Esophagus muscularis mucosa (tissue), 4 donors: ENCODE data around the gene BNC2. TPM values are rescaled to one million over a fixed set of nuclear protein-coding genes. Genes with fewer than 3 reads are reported as not detected.

Source experiments
- DNase-seq: peaks from one replicate; pipeline ENCODE4 v3.0.0-alpha.2; 2017; ENCODE audit errors: extremely low spot score
- H3K27ac ChIP-seq, 4 donors: fragments of 200-600 bp; sonication (generic); replicated peaks in 1 of 4; 1 replicate in 3 of 4; 2 replicates in 1 of 4; pipeline ENCODE4 v1.5.1; 2016 to 2019; ENCODE audit warnings: mild to moderate bottlenecking in 1 of 4
- H3K27me3 ChIP-seq, 4 donors: fragments of 200-600 bp; sonication (generic); one replicate each; pipeline versions ENCODE4 v1.5.1 to v1.6.0; 2016 to 2019
- H3K36me3 ChIP-seq, 4 donors: fragments of 200-600 bp; sonication (generic); one replicate each; pipeline ENCODE4 v1.5.1; 2016 to 2019
- H3K4me1 ChIP-seq, 4 donors: fragments of 200-600 bp; sonication (generic); one replicate each; pipeline ENCODE4 v1.5.1; 2016 to 2019
- H3K4me3 ChIP-seq, 4 donors: fragments of 200-600 bp; sonication (generic); 1 replicate in 2 of 4; 2 replicates in 2 of 4; pipeline ENCODE4 v1.5.1; 2016 to 2019; ENCODE audit warnings: mild to moderate bottlenecking in 4 of 4, moderate library complexity in 1 of 4
- H3K9me3 ChIP-seq, 4 donors: fragments of 200-600 bp; sonication (generic); 1 replicate in 3 of 4; 2 replicates in 1 of 4; pipeline ENCODE4 v1.5.1; 2016 to 2019
- CTCF ChIP-seq, 3 experiments: fragments of 200-600 bp in 2 of 3; fragments of 450-650 bp in 1 of 3; sonication (generic) in 2 of 3; IDR thresholded peaks; one replicate each; pipeline ENCODE4 v1.5.1; 2017 to 2019; ENCODE audit warnings: antibody characterized with exemption in 3 of 3, mild to moderate bottlenecking in 2 of 3, moderate library complexity in 1 of 3
- EP300 ChIP-seq: sonication (generic); formaldehyde crosslinking; IDR thresholded peaks from one replicate; pipeline ENCODE4 v1.6.1; 2017; ENCODE audit warnings: antibody characterized with exemption
- POLR2A ChIP-seq: fragments of 450-650 bp; IDR thresholded peaks from one replicate; pipeline ENCODE4 v1.6.1; 2017; ENCODE audit warnings: antibody characterized with exemption, moderate library complexity, mild to moderate bottlenecking, low read depth
- POLR2AphosphoS5 ChIP-seq, 2 donors: sonication (generic); formaldehyde crosslinking; IDR thresholded peaks; one replicate each; pipeline ENCODE4 v1.6.1; 2017; ENCODE audit warnings: antibody characterized with exemption in 2 of 2
- WGBS: methylation state at CpG from one replicate; pipeline ENCODE4 v1.1.5; 2018; 5-methylcytosine and 5-hydroxymethylcytosine counted together
- intact Hi-C: fragments of 100-400 bp; cut with DNase I; formaldehyde crosslinking; loops from one replicate; pipeline ENCODE4 v1.15.1; 2023
- total RNA-seq, 4 donors: library from RNA; depleted of rRNA; stranded (reverse); fragments of >200 nt; gene quantifications; one replicate each; pipeline versions ENCODE4 v1.1.0 to v1.2.1, GENCODE V29; 2016

The BNC2 gene
- total RNA-seq, 4 donors from 2014 or later: 95.3 to 138 (median 123) TPM

- Histone ChIP-seq H3K4me1 (peaks cover 0 to 48% (median 27%) of the 10 kb centered on the region in 4 donors), H3K27me3 (no peaks in the 10 kb centered on the region), H3K27ac (no peak overlapping the region), H3K4me3 (no peak overlapping the region), H3K9me3 (no peaks in the 10 kb centered on the region), H3K36me3 (no peaks in the 10 kb centered on the region)
- DNase-seq: no peak
- intact Hi-C loops: no loop called here
- TF ChIP-seq POLR2A (no peak), POLR2AphosphoS5 (IDR thresholded peaks at IDR 0.05) (no peak), EP300 (no peak), CTCF (IDR thresholded peaks at IDR 0.05) (no peak)
- WGBS: 84% methylated on average over 2 of the region's 2 CpGs
Measured at GRCh38 chr9:16616686-16617085, 253.8 kb downstream of the BNC2 start.

DNA sequence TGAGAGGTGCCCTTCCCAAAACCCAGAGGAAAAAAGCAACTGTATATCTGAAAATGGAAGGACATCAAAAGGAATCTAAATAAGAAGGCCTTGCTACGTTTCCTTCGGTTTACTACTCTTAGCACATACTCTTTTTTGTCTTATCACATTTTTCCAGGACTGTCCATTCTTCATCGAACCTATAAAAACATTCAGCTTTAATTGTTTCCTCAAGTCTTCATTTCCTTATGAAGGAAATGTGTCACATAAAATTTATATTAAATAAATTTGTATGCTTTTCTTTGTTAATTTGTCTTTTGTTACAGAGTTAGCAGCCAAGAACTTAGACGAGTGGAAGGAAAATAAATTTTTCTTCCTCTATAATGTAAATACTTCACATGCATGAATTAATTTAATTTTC, 255.0 kb downstream of the BNC2 start:
- no peaks in the 10 kb centered on the region for H3K9me3 ChIP-seq
- no peaks in the 10 kb centered on the region for H3K36me3 ChIP-seq
- H3K4me3 ChIP-seq: no peak overlapping the region
- H3K27me3 ChIP-seq: no peaks in the 10 kb centered on the region
- peaks cover 0 to 49% (median 29%) of the 10 kb centered on the region in 4 donors for H3K4me1 ChIP-seq
- H3K27ac ChIP-seq: no peak overlapping the region
- no peak for DNase-seq
- WGBS: 70% methylated on average over 4 of the region's 4 CpGs
- intact Hi-C loops: no loop called here
- TF ChIP-seq EP300 (no peak), CTCF (IDR thresholded peaks at IDR 0.05) (no peak), POLR2A (no peak), POLR2AphosphoS5 (IDR thresholded peaks at IDR 0.05) (no peak)

GRCh38 chr9:16613605-16614004, 256.9 kb downstream of the BNC2 start:
- DNase-seq: no peak
- H3K9me3 ChIP-seq: no peaks in the 10 kb centered on the region
- H3K36me3 ChIP-seq: no peaks in the 10 kb centered on the region
- no peak overlapping the region for H3K4me3 ChIP-seq
- H3K27me3 ChIP-seq: no peaks in the 10 kb centered on the region
- TF ChIP-seq POLR2AphosphoS5 (IDR thresholded peaks at IDR 0.05) (no peak), EP300 (no peak), POLR2A (no peak), CTCF (IDR thresholded peaks at IDR 0.05) (no peak)
- H3K4me1 ChIP-seq: peaks cover 0 to 36% (median 12%) of the 10 kb centered on the region in 4 donors
- WGBS: 59% methylated on average over 3 of the region's 3 CpGs
- no peak overlapping the region for H3K27ac ChIP-seq
- intact Hi-C loops: no loop called here

- no peak for DNase-seq
- peaks cover 0 to 32% (median 12%) of the 10 kb centered on the region in 4 donors for H3K4me1 ChIP-seq
- 89% methylated on average over 1 of the region's 1 CpG for WGBS
- no peak overlapping the region for H3K4me3 ChIP-seq
- intact Hi-C loops: no loop called here
- H3K27ac ChIP-seq: no peak overlapping the region
- TF ChIP-seq POLR2A (no peak), EP300 (no peak), CTCF (IDR thresholded peaks at IDR 0.05) (no peak), POLR2AphosphoS5 (IDR thresholded peaks at IDR 0.05) (no peak)
- no peaks in the 10 kb centered on the region for H3K27me3 ChIP-seq
- H3K36me3 ChIP-seq: no peaks in the 10 kb centered on the region
- H3K9me3 ChIP-seq: no peaks in the 10 kb centered on the region
Measured at GRCh38 chr9:16613051-16613450, 257.4 kb downstream of the BNC2 start.

DNA sequence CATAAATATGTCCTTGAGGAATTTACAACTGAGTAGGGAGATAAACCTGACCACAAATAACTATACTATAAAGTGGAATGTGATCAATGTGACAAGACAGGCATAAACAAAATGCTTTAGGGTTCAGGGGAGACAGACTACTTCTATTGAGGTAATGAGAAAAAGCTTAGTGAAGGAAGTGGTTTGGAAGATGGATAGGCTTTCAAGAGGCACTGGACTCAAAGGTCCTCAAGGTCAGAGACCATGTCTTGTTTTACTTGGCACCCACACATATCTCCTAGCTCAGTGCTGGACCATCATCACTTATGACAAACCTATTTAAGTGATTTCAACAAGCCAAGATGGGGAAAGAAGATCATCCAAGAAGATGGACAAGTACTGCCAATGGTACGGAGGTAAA, 257.8 kb downstream of the BNC2 start:
- Histone ChIP-seq H3K27ac (no peak overlapping the region), H3K4me1 (peaks cover 0 to 32% (median 12%) of the 10 kb centered on the region in 4 donors), H3K4me3 (no peak overlapping the region), H3K27me3 (no peaks in the 10 kb centered on the region), H3K9me3 (no peaks in the 10 kb centered on the region), H3K36me3 (no peaks in the 10 kb centered on the region)
- DNase-seq: no peak
- TF ChIP-seq POLR2A: no peak
- no peak for TF ChIP-seq EP300
- WGBS: 92% methylated on average over 1 of the region's 1 CpG
- intact Hi-C loops: no loop called here
